Progenitor cell of endocrine pancreas (in vitro differentiated cells): ENCODE measurements around the gene ATF1. TPM values are rescaled to one million over a fixed set of nuclear protein-coding genes. Genes with fewer than 3 reads are reported as not detected.
A peak's percentile ranks its signal among the peaks of the same experiment; 100 is the strongest.

Source experiments
- DNase-seq: peaks from one replicate; pipeline ENCODE4 v3.0.0; 2021; ENCODE audit warnings: low spot score; ENCODE audit not compliant: unreplicated experiment
- H3K27ac Mint-ChIP-seq: 2 replicates; pipeline ENCODE4 v1.8.0; 2021; ENCODE audit warnings: mild to moderate bottlenecking, moderate library complexity, mixed read lengths
- H3K27me3 Mint-ChIP-seq: 2 replicates; pipeline ENCODE4 v1.8.0; 2021; ENCODE audit warnings: mixed read lengths
- H3K36me3 Mint-ChIP-seq: 2 replicates; pipeline ENCODE4 v1.8.0; 2022; ENCODE audit warnings: mixed read lengths; ENCODE audit not compliant: insufficient read depth
- H3K4me1 Mint-ChIP-seq: 2 replicates; pipeline ENCODE4 v1.8.0; 2021; ENCODE audit warnings: low read depth, mixed read lengths
- H3K4me3 Mint-ChIP-seq: 2 replicates; pipeline ENCODE4 v1.8.0; 2021; ENCODE audit warnings: low read depth, mild to moderate bottlenecking, moderate library complexity, mixed read lengths
- H3K9me3 Mint-ChIP-seq: 2 replicates; pipeline ENCODE4 v1.8.0; 2021; ENCODE audit warnings: low read depth, mixed read lengths
- total RNA-seq: library from RNA; stranded (reverse); gene quantifications from 2 replicates; pipeline ENCODE4 v1.2.1, GENCODE V29; 2021
- TF ChIP-seq, protein P1 (sequence below): fragments of 200-600 bp; sonication (generic); IDR thresholded peaks from one replicate; pipeline ENCODE4 v1.5.0; 2021; ENCODE audit warnings: antibody characterized with exemption, mild to moderate bottlenecking; ENCODE audit not compliant: unreplicated experiment

ATF1 gene
- total RNA-seq, 1 donor from 2014 or later = 30.1 TPM

DNA sequence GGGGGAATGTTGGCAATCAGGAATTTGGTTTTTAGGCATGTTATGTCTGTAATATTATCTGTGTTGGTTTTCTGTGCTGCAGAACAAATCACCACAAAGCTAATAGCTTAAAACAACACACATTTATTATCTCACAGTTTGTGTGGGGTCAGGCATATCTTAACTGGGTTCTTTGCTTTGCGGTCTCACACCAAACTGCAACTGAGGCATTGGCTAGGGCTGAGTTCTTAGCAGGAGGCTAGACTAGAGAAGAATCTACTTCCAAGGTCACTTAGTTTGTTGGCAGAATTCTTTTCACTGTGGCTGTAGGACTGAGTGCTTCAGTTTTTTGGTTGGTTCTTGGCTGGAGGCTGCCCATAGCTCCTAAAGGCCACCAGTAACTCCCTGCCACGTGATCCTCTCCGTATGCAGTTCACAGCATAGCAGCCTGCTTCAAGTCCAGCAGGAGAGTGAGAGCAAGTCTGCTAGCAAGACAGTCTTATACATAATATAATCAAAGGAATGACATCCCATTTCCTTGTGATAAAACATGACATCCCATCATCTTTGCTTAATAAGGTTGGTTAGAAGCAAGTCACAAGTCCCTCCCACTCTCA lies 21.6 kb downstream of the ATF1 start:
- H3K27me3 Mint-ChIP-seq = no peaks in the 10 kb centered on the region
- peaks cover 26% of the 10 kb centered on the region for H3K36me3 Mint-ChIP-seq
- H3K9me3 Mint-ChIP-seq = peaks cover 11% of the 10 kb centered on the region
- no peak overlapping the region for H3K4me3 Mint-ChIP-seq
- no peaks in the 10 kb centered on the region for H3K4me1 Mint-ChIP-seq
- TF ChIP-seq, protein P1, sequence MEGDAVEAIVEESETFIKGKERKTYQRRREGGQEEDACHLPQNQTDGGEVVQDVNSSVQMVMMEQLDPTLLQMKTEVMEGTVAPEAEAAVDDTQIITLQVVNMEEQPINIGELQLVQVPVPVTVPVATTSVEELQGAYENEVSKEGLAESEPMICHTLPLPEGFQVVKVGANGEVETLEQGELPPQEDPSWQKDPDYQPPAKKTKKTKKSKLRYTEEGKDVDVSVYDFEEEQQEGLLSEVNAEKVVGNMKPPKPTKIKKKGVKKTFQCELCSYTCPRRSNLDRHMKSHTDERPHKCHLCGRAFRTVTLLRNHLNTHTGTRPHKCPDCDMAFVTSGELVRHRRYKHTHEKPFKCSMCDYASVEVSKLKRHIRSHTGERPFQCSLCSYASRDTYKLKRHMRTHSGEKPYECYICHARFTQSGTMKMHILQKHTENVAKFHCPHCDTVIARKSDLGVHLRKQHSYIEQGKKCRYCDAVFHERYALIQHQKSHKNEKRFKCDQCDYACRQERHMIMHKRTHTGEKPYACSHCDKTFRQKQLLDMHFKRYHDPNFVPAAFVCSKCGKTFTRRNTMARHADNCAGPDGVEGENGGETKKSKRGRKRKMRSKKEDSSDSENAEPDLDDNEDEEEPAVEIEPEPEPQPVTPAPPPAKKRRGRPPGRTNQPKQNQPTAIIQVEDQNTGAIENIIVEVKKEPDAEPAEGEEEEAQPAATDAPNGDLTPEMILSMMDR = no peak
- peak overlapping the region; percentile 45 for H3K27ac Mint-ChIP-seq
- DNase-seq = no peak

DNA sequence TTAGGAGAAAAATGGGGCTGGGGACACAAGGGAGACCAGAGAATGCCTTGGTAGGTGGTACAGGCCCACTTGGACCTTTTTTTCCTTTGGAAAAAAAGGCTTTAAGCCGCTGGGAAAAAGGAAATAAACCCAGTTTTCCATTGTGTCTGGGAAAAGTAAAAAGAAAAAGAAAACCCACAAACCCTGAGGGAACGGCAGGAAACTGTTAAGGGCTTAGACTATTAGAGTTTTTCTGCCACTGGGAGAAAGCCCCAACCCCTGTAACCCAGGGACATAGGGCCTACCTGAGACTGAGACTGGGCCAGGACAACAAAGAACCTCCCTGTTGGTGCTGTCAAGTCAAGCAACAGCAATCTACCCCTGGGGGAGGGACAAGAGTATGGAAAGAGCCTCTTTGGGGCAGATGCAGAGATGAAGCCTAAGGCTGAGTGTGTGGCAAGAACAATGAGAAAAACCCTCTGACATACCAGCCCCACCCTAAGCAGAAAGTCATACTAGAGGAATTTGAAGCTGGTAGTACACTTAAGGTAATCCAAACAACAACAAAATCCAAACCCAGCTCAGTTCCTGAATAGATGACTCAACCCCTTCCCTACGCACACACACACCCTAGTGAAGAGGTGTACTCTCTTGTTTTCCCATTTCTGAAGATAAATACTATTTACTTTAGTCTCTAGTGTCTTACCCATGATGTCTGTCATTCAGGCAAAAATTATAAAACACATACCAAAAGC lies 22.8 kb downstream of the ATF1 start:
- Mint-ChIP-seq H3K27me3 (no peaks in the 10 kb centered on the region), H3K9me3 (peaks cover 11% of the 10 kb centered on the region), H3K4me1 (no peaks in the 10 kb centered on the region), H3K27ac (peak overlapping the region; percentile 92), H3K4me3 (no peak overlapping the region), H3K36me3 (peaks cover 26% of the 10 kb centered on the region)
- no peak for DNase-seq
- TF ChIP-seq, protein P1 = no peak

DNA sequence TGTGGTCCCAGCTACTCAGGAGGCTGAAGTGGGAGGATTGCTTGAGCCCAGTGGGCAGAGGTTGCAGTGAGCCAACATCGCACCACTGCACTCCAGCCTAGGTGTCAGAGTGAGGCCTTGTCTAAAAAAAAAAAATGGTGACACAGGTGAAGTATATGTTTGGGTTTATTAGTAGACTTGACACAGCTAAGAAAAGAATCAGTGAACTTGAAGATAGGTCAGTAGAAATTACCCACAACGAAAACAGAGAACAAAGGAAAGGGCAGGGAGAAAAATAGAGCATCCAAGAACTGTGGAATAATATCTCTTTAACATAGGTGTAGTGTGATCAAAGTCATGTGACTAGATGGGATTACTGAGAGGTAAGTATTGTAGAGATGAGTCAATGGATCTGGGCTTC lies 23.7 kb downstream of the ATF1 start:
- H3K4me1 Mint-ChIP-seq = no peaks in the 10 kb centered on the region
- H3K27ac Mint-ChIP-seq = no peak overlapping the region
- peaks cover 11% of the 10 kb centered on the region for H3K9me3 Mint-ChIP-seq
- H3K27me3 Mint-ChIP-seq = no peaks in the 10 kb centered on the region
- DNase-seq = no peak
- peaks cover 24% of the 10 kb centered on the region for H3K36me3 Mint-ChIP-seq
- TF ChIP-seq, protein P1 = no peak
- no peak overlapping the region for H3K4me3 Mint-ChIP-seq

DNA sequence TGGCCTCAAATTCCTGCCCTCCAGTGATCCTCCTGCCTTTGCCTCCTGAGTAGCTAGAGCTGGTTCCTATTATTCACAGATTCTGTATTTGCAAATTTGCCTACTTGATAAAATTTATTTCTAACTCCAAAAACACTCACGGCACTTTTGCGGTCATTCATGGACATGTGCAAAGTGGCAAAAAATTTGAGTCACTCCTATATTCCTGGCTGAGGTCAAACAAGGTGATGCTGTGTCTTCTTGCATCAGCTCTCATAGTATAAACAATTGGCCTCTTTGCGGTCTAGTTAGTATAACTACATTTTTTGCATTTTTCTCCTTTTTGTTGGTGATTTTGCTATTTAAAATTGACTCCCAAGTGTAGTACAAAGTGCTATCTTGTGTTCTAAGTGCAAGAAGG lies 24.7 kb downstream of the ATF1 start:
- Mint-ChIP-seq H3K36me3 (peaks cover 24% of the 10 kb centered on the region), H3K27me3 (no peaks in the 10 kb centered on the region), H3K4me1 (no peaks in the 10 kb centered on the region), H3K27ac (peak overlapping the region; percentile 51), H3K4me3 (no peak overlapping the region), H3K9me3 (peaks cover 11% of the 10 kb centered on the region)
- no peak for DNase-seq
- TF ChIP-seq, protein P1 = no peak

DNA sequence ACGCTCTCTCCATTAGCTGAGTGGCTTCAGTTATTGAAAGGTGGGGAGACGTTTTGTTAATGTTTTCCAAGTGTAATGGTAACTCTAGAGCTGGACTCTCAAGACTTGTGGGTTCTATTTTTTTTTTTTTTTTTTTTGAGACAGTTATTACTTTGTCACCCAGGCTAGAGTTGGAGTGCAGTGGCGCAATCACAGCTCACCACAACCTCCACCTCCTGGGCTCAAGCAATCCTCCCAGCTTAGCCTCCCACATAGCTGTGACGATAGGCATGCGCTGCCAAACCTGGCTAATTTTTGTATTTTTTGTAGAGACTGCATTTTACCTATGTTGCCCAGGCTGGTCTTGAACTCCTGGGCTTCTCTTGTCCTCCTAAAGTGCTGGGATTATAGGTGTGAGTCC lies 26.2 kb downstream of the ATF1 start:
- H3K4me1 Mint-ChIP-seq = no peaks in the 10 kb centered on the region
- TF ChIP-seq, protein P1 = no peak
- no peak for DNase-seq
- H3K4me3 Mint-ChIP-seq = no peak overlapping the region
- no peak overlapping the region for H3K27ac Mint-ChIP-seq
- peaks cover 23% of the 10 kb centered on the region for H3K36me3 Mint-ChIP-seq
- H3K9me3 Mint-ChIP-seq = peaks cover 11% of the 10 kb centered on the region
- no peaks in the 10 kb centered on the region for H3K27me3 Mint-ChIP-seq
